ENCODE data around the gene DROSHA. TPM values are rescaled to one million over a fixed set of nuclear protein-coding genes. Genes with fewer than 3 reads are reported as not detected.
A peak's percentile ranks its signal among the peaks of the same experiment; 100 is the strongest.

The DROSHA gene
- total and polyA plus RNA-seq, 10 of the 15 experiments (the other 5 are each of a cell fraction or from before 2014, with no cell fraction given) = 27.9 to 55.0 (median 37.6) TPM

DNA sequence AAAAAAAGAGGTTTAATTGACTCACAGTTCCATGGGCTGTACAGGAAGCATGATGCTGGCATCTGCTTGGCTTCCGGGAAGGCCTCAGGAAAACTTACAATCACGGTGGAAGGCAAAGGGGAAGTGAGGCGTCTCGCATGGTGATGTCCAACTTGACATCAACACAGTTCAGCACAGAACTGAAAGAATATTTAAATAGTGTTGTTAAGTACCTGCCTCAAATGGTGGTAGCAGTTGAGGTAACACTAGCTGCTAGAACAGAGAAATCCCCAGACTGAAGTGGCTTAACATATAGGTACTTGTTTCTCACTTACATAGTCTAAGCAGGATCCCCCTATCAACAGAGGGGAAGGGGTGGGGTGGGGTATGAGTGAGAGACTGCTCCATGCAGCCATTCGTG is 141.6 kb downstream of the DROSHA start:
- intact Hi-C loops (cut with micrococcal nuclease; ENCODE audit: unreplicated experiment) = no loop called here
- 32% methylated on average over 5 of the region's 5 CpGs for WGBS (ENCODE audit: insufficient coverage, insufficient replicate concordance, low lambda C conversion rate, missing lambda C conversion rate)
- H2AFZ ChIP-seq (ENCODE audit: control insufficient read depth, low read depth, low read length) = no peak overlapping the region
- no peak overlapping the region for H3K4me2 ChIP-seq (ENCODE audit: control insufficient read depth, insufficient read depth)
- ChIA-PET POLR2A (no interaction called here), RAD21 (ENCODE audit: unreplicated experiment) (no interaction called here), SMC1A (ENCODE audit: uncharacterized antibody, unreplicated experiment) (no interaction called here), CTCF (interaction anchor here (0.5 to 0.7 kb wide), 2 partner anchors 8 to 61 kb away, joined by 3 read pairs; no protein-coding TSS in a partner anchor)
- H3K4me3 ChIP-seq = no peak overlapping the region
- no peak for DNase-seq (ENCODE audit: low read depth, low spot score)
- H3K4me1 ChIP-seq (ENCODE audit: control insufficient read depth, insufficient read depth, low read length) = no peaks in the 10 kb centered on the region
- no TSS peak for BruUV-seq (replicated peaks)
- TF ChIP-seq SPI1 (IDR thresholded peaks at IDR 0.05; ENCODE audit: borderline replicate concordance, insufficient read depth, low read depth, low read length) = peak; percentile 48; the same call in 1 of the 2 replicates
- TF ChIP-seq BMI1 (IDR thresholded peaks at IDR 0.05; ENCODE audit: borderline replicate concordance) = no peak
- ATAC-seq = peak; percentile 59
- H3K9ac ChIP-seq (ENCODE audit: control insufficient read depth, insufficient read depth, low read length) = no peak overlapping the region
- no peaks in the 10 kb centered on the region for H4K20me1 ChIP-seq (ENCODE audit: control insufficient read depth, insufficient read depth)
- no peaks in the 10 kb centered on the region for H3K36me3 ChIP-seq (ENCODE audit: control insufficient read depth in 2 of 2, insufficient read depth in 2 of 2, low read length in 1 of 2)
- in situ Hi-C loops (cut with MboI) = no loop called here
- FAIRE-seq = no peak
- no peaks in the 10 kb centered on the region for H3K27me3 ChIP-seq (replicated peaks in 1 of 2; ENCODE audit: control insufficient read depth in 2 of 2, insufficient read depth in 2 of 2, low read length in 1 of 2)
- H3K79me2 ChIP-seq (ENCODE audit: control insufficient read depth, insufficient read depth, low read length) = no peaks in the 10 kb centered on the region
- H3K27ac ChIP-seq (ENCODE audit: control insufficient read depth, insufficient read depth) = no peak overlapping the region
- H3K9me3 ChIP-seq (replicated peaks; ENCODE audit: control insufficient read depth, insufficient read depth, low read length) = no peaks in the 10 kb centered on the region; the same call in 2 of the 3 replicates

DNA sequence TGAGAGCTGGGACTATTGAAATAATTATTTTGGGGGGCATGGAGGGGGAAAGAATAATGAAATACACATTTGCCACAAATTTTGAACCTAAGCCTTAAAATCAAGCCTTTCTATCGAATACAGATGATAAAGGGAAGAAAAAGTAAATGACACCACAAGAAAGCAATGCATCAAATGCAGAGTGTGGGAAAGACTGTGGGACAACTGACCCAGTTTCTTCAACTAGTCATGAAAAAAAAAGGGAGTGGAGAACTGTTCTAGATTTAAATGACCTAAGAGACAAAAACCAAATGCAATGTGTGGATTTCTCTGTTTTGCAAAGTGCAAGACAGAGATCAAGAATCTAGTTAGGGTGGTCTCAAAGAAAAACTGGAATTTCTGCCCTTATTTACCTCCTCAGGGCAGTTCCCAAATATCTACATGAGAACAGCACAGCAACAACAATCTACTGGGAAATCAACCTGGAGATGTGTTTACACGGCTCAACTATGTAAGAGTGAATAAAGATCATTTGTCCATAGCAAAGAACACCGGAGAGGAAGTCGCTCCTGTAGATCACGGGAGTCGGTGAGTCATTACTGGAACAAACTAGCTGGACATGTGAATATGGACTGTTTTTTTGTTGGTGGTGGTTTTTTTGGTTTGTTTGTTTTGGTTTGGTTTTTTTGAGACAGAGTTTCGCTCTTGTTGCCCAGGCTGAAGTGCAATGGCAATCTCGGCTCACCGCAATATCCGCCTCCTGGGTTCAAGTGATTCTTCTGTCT is 145.9 kb downstream of the DROSHA start:
- Histone ChIP-seq H3K79me2 (ENCODE audit: control insufficient read depth, insufficient read depth, low read length) (no peaks in the 10 kb centered on the region), H3K4me1 (ENCODE audit: control insufficient read depth, insufficient read depth, low read length) (peaks cover 11% of the 10 kb centered on the region), H3K4me3 (no peak overlapping the region), H3K9ac (ENCODE audit: control insufficient read depth, insufficient read depth, low read length) (no peak overlapping the region), H3K27ac (ENCODE audit: control insufficient read depth, insufficient read depth) (no peak overlapping the region), H3K27me3 (replicated peaks in 1 of 2; ENCODE audit: control insufficient read depth in 2 of 2, insufficient read depth in 2 of 2, low read length in 1 of 2) (no peaks in the 10 kb centered on the region), H3K9me3 (replicated peaks; ENCODE audit: control insufficient read depth, insufficient read depth, low read length) (no peaks in the 10 kb centered on the region; the same call in 2 of the 3 replicates), H3K4me2 (ENCODE audit: control insufficient read depth, insufficient read depth) (no peak overlapping the region), H2AFZ (ENCODE audit: control insufficient read depth, low read depth, low read length) (no peak overlapping the region), H4K20me1 (ENCODE audit: control insufficient read depth, insufficient read depth) (no peaks in the 10 kb centered on the region), H3K36me3 (ENCODE audit: control insufficient read depth in 2 of 2, insufficient read depth in 2 of 2, low read length in 1 of 2) (no peaks in the 10 kb centered on the region)
- no TSS peak for BruUV-seq (replicated peaks)
- intact Hi-C loops (cut with micrococcal nuclease; ENCODE audit: unreplicated experiment) = no loop called here
- in situ Hi-C loops (cut with MboI) = no loop called here
- ChIA-PET SMC1A (ENCODE audit: uncharacterized antibody, unreplicated experiment) (interaction anchor here (0.5 to 0.6 kb wide), 2 partner anchors 66 to 886 kb away, joined by 3 read pairs; no protein-coding TSS in a partner anchor), POLR2A (no interaction called here), CTCF (interaction anchor here (0.7 kb wide), 1 partner anchor 51 kb away, joined by 3 read pairs; no protein-coding TSS in a partner anchor), RAD21 (ENCODE audit: unreplicated experiment) (no interaction called here)
- DNase-seq (ENCODE audit: low read depth, low spot score) = no peak
- no peak for TF ChIP-seq GABPA (IDR thresholded peaks at IDR 0.05; ENCODE audit: low read depth)
- no peak for TF ChIP-seq RBBP5 (conservative IDR thresholded peaks at IDR 0.05)
- TF ChIP-seq CREM (IDR thresholded peaks at IDR 0.05; ENCODE audit: low read depth) = no peak
- no peak for ATAC-seq
- WGBS (ENCODE audit: insufficient coverage, insufficient replicate concordance, low lambda C conversion rate, missing lambda C conversion rate) = 70% methylated on average over 10 of the region's 10 CpGs
- FAIRE-seq = no peak
